HEK293 (cell line): ENCODE results near the gene WWOX.

Experiments
- BCL11B ChIP-seq: fragments of 450-650 bp; formaldehyde crosslinking; IDR thresholded peaks from 2 replicates; pipeline ENCODE4 v1.5.1; 2016; ENCODE audit warnings: low read depth, missing biosample characterization, missing genetic modification characterization
- YY1 ChIP-seq: fragments of 450-650 bp; formaldehyde crosslinking; IDR thresholded peaks from 2 replicates; pipeline ENCODE4 v1.5.1; 2018; ENCODE audit warnings: missing biosample characterization, missing genetic modification characterization
- ZEB2 ChIP-seq: fragments of 450-650 bp; formaldehyde crosslinking; IDR thresholded peaks from 2 replicates; pipeline ENCODE4 v1.5.1; 2016; ENCODE audit warnings: missing biosample characterization, missing genetic modification characterization
- ZNF10 ChIP-seq: fragments of 450-650 bp; formaldehyde crosslinking; IDR thresholded peaks from 2 replicates; pipeline ENCODE4 v1.5.1; 2017; ENCODE audit warnings: missing biosample characterization, missing genetic modification characterization
- ZNF335 ChIP-seq: fragments of 450-650 bp; formaldehyde crosslinking; conservative IDR thresholded peaks from 2 replicates; pipeline ENCODE4 v1.5.1; 2016; ENCODE audit warnings: missing biosample characterization, missing genetic modification characterization
- ZSCAN30 ChIP-seq: fragments of 450-650 bp; IDR thresholded peaks from 2 replicates; pipeline ENCODE4 v1.5.1; 2018; ENCODE audit warnings: missing biosample characterization, mild to moderate bottlenecking, missing genetic modification characterization, moderate library complexity
- TF ChIP-seq, protein P1 (sequence below): fragments of 450-650 bp; formaldehyde crosslinking; IDR thresholded peaks from 2 replicates; pipeline ENCODE4 v1.5.1; 2016; ENCODE audit warnings: missing biosample characterization, missing genetic modification characterization
- TF ChIP-seq, protein P2 (sequence below): fragments of 450-650 bp; formaldehyde crosslinking; IDR thresholded peaks from 2 replicates; pipeline ENCODE4 v1.5.1; 2016; ENCODE audit warnings: missing biosample characterization, missing genetic modification characterization

DNA sequence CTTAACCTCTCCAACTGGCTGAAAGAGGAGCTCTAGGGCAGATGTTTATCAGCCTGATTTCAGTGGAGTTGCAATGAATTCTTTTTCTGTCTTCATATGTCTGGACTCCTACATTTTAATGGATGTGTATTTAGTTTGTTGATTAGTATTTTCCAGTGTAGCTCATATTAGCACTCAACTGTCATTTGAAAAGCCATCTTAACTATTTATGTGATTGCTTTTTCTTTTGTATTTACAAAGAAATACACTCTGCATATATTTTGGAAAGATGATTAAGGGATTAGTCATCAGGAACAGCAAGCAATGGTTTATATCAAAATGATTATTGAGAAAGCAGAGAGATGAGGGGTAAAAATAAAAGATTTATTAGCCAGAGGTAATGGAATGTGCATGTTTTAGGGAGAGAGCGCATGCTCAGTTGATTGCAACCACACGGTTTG, 71.1 kb downstream of the WWOX start:
- TF ChIP-seq, protein P1, sequence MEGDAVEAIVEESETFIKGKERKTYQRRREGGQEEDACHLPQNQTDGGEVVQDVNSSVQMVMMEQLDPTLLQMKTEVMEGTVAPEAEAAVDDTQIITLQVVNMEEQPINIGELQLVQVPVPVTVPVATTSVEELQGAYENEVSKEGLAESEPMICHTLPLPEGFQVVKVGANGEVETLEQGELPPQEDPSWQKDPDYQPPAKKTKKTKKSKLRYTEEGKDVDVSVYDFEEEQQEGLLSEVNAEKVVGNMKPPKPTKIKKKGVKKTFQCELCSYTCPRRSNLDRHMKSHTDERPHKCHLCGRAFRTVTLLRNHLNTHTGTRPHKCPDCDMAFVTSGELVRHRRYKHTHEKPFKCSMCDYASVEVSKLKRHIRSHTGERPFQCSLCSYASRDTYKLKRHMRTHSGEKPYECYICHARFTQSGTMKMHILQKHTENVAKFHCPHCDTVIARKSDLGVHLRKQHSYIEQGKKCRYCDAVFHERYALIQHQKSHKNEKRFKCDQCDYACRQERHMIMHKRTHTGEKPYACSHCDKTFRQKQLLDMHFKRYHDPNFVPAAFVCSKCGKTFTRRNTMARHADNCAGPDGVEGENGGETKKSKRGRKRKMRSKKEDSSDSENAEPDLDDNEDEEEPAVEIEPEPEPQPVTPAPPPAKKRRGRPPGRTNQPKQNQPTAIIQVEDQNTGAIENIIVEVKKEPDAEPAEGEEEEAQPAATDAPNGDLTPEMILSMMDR (tag by site-specific recombination), result no peak
- TF ChIP-seq ZNF335 (no peak), ZSCAN30 (no peak), YY1 (tag by site-specific recombination) (no peak), ZEB2 (tag by site-specific recombination) (no peak), BCL11B (tag by site-specific recombination) (no peak), ZNF10 (tag by site-specific recombination) (no peak)
- TF ChIP-seq, protein P2, sequence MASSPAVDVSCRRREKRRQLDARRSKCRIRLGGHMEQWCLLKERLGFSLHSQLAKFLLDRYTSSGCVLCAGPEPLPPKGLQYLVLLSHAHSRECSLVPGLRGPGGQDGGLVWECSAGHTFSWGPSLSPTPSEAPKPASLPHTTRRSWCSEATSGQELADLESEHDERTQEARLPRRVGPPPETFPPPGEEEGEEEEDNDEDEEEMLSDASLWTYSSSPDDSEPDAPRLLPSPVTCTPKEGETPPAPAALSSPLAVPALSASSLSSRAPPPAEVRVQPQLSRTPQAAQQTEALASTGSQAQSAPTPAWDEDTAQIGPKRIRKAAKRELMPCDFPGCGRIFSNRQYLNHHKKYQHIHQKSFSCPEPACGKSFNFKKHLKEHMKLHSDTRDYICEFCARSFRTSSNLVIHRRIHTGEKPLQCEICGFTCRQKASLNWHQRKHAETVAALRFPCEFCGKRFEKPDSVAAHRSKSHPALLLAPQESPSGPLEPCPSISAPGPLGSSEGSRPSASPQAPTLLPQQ (tag by site-specific recombination), result no peak
